ENCODE data around the gene WNT8B. TPM values are rescaled to one million over a fixed set of nuclear protein-coding genes. Genes with fewer than 3 reads are reported as not detected.

Gene WNT8B
- total RNA-seq, 1 experiment from 2014 or later, result 0.14 TPM

GRCh38 chr10:100483876-100484666 is 21.3 kb downstream of the WNT8B start:
- no peak overlapping the region for H3K27ac Mint-ChIP-seq (ENCODE audit: unreplicated experiment)
- no TSS peak for BruUV-seq (replicated peaks)
- Histone ChIP-seq H3K36me3 (ENCODE audit: control insufficient read depth, insufficient read depth, low read length) (no peaks in the 10 kb centered on the region), H3K27me3 (replicated peaks; ENCODE audit: control insufficient read depth, insufficient read depth, low read length) (no peaks in the 10 kb centered on the region; the same call in 1 of the 2 replicates), H3K4me3 (ENCODE audit: low read depth, low read length) (no peak overlapping the region), H3K4me1 (no peaks in the 10 kb centered on the region), H3K9me3 (no peaks in the 10 kb centered on the region)
- DNase-seq, result no peak
- H3K27me3 Mint-ChIP-seq (ENCODE audit: insufficient read depth, unreplicated experiment), result peaks cover 13% of the 10 kb centered on the region
- no peak for TF ChIP-seq CTCF (IDR thresholded peaks at IDR 0.05; ENCODE audit: insufficient read depth in 1 of 2, low read depth in 1 of 2, low read length in 1 of 2, severe bottlenecking in 1 of 2, unreplicated experiment in 1 of 2)
- no peaks in the 10 kb centered on the region for H3K9me3 Mint-ChIP-seq (ENCODE audit: unreplicated experiment)
- intact Hi-C loops (cut with micrococcal nuclease; ENCODE audit: unreplicated experiment), result no loop called here
- H3K4me1 Mint-ChIP-seq (ENCODE audit: low read depth, unreplicated experiment), result peaks cover 13% of the 10 kb centered on the region
- peak overlapping the region; percentile 74 for H3K4me3 Mint-ChIP-seq (ENCODE audit: unreplicated experiment)
- ChIA-PET POLR2A (no interaction called here), CTCF (no interaction called here)
- peaks cover 7% of the 10 kb centered on the region for H3K36me3 Mint-ChIP-seq (ENCODE audit: insufficient read depth, unreplicated experiment)

DNA sequence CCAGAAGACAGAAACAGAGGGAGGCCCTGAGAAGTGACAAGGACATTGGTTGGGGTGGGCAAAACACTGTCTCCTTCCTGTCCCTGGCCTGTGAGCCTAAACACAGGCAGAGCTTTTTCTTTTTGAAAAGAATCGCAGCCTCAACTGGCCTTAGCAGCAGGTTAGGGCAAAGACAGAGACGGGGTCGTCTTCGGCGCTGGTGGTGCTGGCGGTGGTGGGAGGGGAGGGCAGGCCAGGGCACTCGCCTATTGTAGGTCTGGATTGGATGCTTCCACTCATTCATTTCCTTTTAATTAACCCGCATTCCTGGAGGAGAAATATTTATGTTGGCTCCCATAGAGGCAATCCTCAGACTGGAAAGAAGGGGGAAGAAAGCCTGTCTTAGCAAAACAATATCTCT is 22.6 kb downstream of the WNT8B start:
- H3K9me3 Mint-ChIP-seq (ENCODE audit: unreplicated experiment), result no peaks in the 10 kb centered on the region
- Histone ChIP-seq H3K36me3 (ENCODE audit: control insufficient read depth, insufficient read depth, low read length) (no peaks in the 10 kb centered on the region), H3K9me3 (no peaks in the 10 kb centered on the region), H3K27me3 (replicated peaks; ENCODE audit: control insufficient read depth, insufficient read depth, low read length) (no peaks in the 10 kb centered on the region; the same call in 1 of the 2 replicates), H3K4me1 (no peaks in the 10 kb centered on the region), H3K4me3 (ENCODE audit: low read depth, low read length) (no peak overlapping the region)
- POLR2A ChIA-PET, result no interaction called here
- BruUV-seq (replicated peaks), result no TSS peak
- CTCF ChIA-PET, result interaction anchor here (1.0 kb wide), 1 partner anchor 33 kb away, joined by 3 read pairs; no protein-coding TSS in a partner anchor
- peaks cover 4% of the 10 kb centered on the region for H3K27me3 Mint-ChIP-seq (ENCODE audit: insufficient read depth, unreplicated experiment)
- no peak for TF ChIP-seq CTCF (IDR thresholded peaks at IDR 0.05; ENCODE audit: insufficient read depth in 1 of 2, low read depth in 1 of 2, low read length in 1 of 2, severe bottlenecking in 1 of 2, unreplicated experiment in 1 of 2)
- intact Hi-C loops (cut with micrococcal nuclease; ENCODE audit: unreplicated experiment), result no loop called here
- H3K36me3 Mint-ChIP-seq (ENCODE audit: insufficient read depth, unreplicated experiment), result peaks cover 7% of the 10 kb centered on the region
- H3K4me3 Mint-ChIP-seq (ENCODE audit: unreplicated experiment), result no peak overlapping the region
- no peak for DNase-seq
- H3K27ac Mint-ChIP-seq (ENCODE audit: unreplicated experiment), result no peak overlapping the region
- peaks cover 13% of the 10 kb centered on the region for H3K4me1 Mint-ChIP-seq (ENCODE audit: low read depth, unreplicated experiment)

GRCh38 chr10:100485801-100486495 is 23.1 kb downstream of the WNT8B start:
- Mint-ChIP-seq H3K36me3 (ENCODE audit: insufficient read depth, unreplicated experiment) (peaks cover 7% of the 10 kb centered on the region), H3K4me3 (ENCODE audit: unreplicated experiment) (no peak overlapping the region)
- CTCF ChIA-PET, result interaction anchor here (1.0 kb wide), 1 partner anchor 33 kb away, joined by 3 read pairs; no protein-coding TSS in a partner anchor

More at GRCh38 chr10:100485801-100486495, 23.1 kb downstream of the WNT8B start:
- Mint-ChIP-seq H3K9me3 (ENCODE audit: unreplicated experiment) (no peaks in the 10 kb centered on the region), H3K27ac (ENCODE audit: unreplicated experiment) (no peak overlapping the region), H3K4me1 (ENCODE audit: low read depth, unreplicated experiment) (peaks cover 13% of the 10 kb centered on the region), H3K27me3 (ENCODE audit: insufficient read depth, unreplicated experiment) (peaks cover 2% of the 10 kb centered on the region)
- Histone ChIP-seq H3K36me3 (ENCODE audit: control insufficient read depth, insufficient read depth, low read length) (no peaks in the 10 kb centered on the region), H3K9me3 (no peaks in the 10 kb centered on the region), H3K27me3 (replicated peaks; ENCODE audit: control insufficient read depth, insufficient read depth, low read length) (no peaks in the 10 kb centered on the region), H3K4me1 (no peaks in the 10 kb centered on the region), H3K4me3 (ENCODE audit: low read depth, low read length) (no peak overlapping the region)
- DNase-seq, result no peak
- BruUV-seq (replicated peaks), result no TSS peak
- no peak for TF ChIP-seq CTCF (IDR thresholded peaks at IDR 0.05; ENCODE audit: insufficient read depth in 1 of 2, low read depth in 1 of 2, low read length in 1 of 2, severe bottlenecking in 1 of 2, unreplicated experiment in 1 of 2)
- POLR2A ChIA-PET, result no interaction called here
- intact Hi-C loops (cut with micrococcal nuclease; ENCODE audit: unreplicated experiment), result no loop called here

Measured in Caco-2 (cell line).